ENCODE data around the gene TIGD7. TPM values are rescaled to one million over a fixed set of nuclear protein-coding genes. Genes with fewer than 3 reads are reported as not detected.

Gene TIGD7
- total RNA-seq, 1 donor from 2014 or later: 1.6 TPM

DNA sequence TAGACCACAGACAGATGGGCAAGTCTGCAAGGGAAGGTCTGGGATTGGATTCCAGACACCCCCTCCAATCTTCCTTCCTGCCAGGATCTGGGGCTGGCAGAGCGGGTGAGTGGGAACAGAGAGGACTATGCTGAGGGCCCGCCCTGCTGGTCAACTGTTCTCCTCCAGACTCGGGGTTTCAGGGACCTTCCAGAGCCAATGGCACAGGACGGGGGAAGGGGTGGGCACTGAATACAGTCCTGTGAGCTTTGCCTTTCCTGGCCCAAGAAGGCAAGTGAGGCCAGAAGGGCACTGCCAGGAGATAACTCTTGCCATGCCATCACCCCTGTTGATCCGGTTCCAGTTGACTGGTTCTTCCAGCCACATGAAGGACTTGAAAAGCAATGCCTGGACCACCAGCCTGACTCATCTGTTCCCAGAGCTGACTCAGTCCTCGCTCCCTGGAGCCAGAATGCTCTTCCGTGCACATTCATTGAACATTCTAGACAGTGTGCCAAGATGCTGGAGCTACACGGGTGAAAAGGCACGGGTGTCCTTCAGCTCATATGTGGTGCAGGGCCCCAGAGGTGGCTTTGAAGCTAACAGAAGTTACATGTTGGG, 48.3 kb downstream of the TIGD7 start:
- TF ChIP-seq, protein P1, sequence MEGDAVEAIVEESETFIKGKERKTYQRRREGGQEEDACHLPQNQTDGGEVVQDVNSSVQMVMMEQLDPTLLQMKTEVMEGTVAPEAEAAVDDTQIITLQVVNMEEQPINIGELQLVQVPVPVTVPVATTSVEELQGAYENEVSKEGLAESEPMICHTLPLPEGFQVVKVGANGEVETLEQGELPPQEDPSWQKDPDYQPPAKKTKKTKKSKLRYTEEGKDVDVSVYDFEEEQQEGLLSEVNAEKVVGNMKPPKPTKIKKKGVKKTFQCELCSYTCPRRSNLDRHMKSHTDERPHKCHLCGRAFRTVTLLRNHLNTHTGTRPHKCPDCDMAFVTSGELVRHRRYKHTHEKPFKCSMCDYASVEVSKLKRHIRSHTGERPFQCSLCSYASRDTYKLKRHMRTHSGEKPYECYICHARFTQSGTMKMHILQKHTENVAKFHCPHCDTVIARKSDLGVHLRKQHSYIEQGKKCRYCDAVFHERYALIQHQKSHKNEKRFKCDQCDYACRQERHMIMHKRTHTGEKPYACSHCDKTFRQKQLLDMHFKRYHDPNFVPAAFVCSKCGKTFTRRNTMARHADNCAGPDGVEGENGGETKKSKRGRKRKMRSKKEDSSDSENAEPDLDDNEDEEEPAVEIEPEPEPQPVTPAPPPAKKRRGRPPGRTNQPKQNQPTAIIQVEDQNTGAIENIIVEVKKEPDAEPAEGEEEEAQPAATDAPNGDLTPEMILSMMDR (IDR thresholded peaks at IDR 0.05): no peak
- Histone ChIP-seq H3K27me3 (no peaks in the 10 kb centered on the region), H3K4me3 (no peak overlapping the region), H3K9me3 (no peaks in the 10 kb centered on the region), H3K27ac (no peak overlapping the region), H3K4me1 (no peaks in the 10 kb centered on the region), H3K36me3 (no peaks in the 10 kb centered on the region)
- DNase-seq (ENCODE audit: low spot score in 2 of 2): no peak
- intact Hi-C loops (cut with DNase I): no loop called here

DNA sequence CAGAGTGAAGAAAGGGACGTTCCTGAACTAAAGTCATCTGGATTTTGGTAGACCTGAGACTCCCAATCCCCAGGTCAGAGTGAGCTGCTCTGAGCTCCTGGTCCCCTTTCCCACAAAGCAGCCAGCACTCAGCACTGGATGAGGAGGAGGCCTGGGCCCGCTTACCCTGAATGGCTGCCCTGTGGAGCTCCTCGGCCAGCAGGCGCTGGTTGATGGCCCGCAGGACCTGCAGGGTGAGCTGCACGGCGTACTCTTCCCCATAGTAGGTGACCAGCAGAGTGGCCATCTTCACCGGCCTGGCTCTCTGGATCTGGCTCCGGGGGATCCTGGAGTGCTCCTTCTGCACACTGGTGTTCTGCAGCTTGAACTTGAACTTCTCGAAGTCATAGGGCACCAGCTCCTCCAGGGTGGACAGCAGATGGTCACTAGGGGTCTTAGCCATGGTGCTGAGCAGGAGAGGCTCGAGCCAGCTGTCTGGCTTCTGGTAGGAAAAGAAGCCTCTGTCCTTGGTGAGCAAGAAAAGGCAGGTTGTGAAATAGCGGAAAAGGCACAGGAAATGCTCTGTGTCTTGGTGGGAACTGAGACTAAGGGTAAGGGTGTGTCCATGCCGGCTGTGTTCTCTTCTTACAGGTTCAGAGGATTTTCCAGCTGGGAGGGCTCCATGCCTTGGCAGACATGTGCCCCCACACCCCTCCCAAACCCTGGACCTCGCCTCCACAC, 48.9 kb downstream of the TIGD7 start, which contains the start of gene MEFV:
MEFV (minus strand) TSS at position 488 of the 720 bp plus-strand sequence; CDS start at position 442, 46 bp downstream.
- H3K4me1 ChIP-seq: no peaks in the 10 kb centered on the region
- TF ChIP-seq, protein P1 (IDR thresholded peaks at IDR 0.05): no peak
- H3K4me3 ChIP-seq: peak within 1 kb of the TSS in 1 of 2 donors; percentile 2

DNA sequence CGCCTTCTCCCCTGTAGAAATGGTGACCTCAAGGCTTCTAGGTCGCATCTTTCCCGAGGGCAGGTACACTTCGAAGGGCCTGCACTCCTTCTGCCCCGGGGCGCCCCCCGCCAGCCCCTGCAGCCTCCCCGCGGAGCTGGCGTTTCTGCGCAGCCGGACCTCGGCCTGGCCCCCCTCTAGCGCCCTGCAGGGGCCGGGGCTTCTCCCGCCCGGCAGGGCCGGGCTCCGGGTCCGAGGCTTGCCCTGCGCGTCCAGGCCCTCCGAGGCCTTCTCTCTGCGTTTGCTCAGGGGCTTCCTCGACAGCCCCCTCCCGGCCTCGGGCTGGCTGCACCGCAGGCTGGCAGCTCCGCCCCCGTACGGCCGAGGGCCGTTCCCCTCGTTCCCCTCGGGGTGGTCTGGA, 50.9 kb downstream of the TIGD7 start:
- no peaks in the 10 kb centered on the region for H3K27me3 ChIP-seq
- TF ChIP-seq, protein P1 (IDR thresholded peaks at IDR 0.05): no peak

More for the DNA sequence above, 48.9 kb downstream of the TIGD7 start, which contains the start of gene MEFV:
- DNase-seq (ENCODE audit: low spot score in 2 of 2): no peak
- H3K36me3 ChIP-seq: no peaks in the 10 kb centered on the region
- H3K27ac ChIP-seq: no peak within 1 kb of the TSS
- no peaks in the 10 kb centered on the region for H3K27me3 ChIP-seq
- intact Hi-C loops (cut with DNase I): no loop called here
- no peaks in the 10 kb centered on the region for H3K9me3 ChIP-seq

DNA sequence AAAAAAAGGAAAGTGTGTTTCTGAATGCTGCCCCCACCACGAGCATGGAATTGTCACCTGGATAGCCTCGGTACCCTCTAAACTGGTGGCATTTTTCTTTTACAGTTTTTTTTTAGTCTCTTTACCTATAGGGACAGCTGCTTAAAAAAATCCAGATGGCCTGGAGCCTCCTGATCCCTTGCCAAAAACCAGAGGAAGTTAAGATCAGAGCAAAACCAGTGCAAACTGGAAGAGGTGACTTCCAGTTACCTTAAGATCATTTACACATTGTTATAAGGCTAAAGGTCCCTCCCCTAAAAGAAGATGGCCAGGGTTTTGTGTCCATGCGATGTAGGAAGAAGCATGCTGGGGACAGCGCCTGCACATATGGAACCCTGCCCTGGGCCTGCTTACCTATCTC, 52.3 kb downstream of the TIGD7 start:
- intact Hi-C loops (cut with DNase I): no loop called here

More for the DNA sequence above, 50.9 kb downstream of the TIGD7 start:
- intact Hi-C loops (cut with DNase I): no loop called here
- Histone ChIP-seq H3K4me1 (no peaks in the 10 kb centered on the region), H3K4me3 (no peak overlapping the region), H3K27ac (no peak overlapping the region), H3K9me3 (no peaks in the 10 kb centered on the region), H3K36me3 (no peaks in the 10 kb centered on the region)
- no peak for DNase-seq (ENCODE audit: low spot score in 2 of 2)

DNA sequence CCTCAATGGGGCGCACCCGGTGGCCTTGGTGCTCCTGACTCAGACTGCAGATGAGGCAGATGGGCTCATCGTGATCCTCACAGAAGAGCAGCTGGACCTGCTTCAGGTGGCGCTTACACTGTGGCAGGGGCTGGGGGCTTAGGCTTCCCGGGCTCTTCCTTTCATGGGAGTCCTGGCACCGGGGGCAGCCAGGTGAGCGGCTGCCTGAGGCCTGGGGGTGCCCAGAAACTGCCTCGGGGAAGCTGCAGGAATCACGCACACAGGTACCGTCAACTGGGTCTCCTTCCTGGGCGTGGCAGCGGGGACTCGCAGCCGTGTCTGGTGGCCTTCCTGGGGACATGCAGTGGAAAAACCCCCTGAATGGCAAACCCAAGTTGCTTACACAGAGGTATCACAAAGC, 55.8 kb downstream of the TIGD7 start:
- no peak overlapping the region for H3K27ac ChIP-seq
- H3K36me3 ChIP-seq: no peaks in the 10 kb centered on the region
- H3K4me1 ChIP-seq: no peaks in the 10 kb centered on the region
- H3K4me3 ChIP-seq: no peak overlapping the region
- TF ChIP-seq, protein P1 (IDR thresholded peaks at IDR 0.05): no peak
- no peaks in the 10 kb centered on the region for H3K27me3 ChIP-seq
- intact Hi-C loops (cut with DNase I): no loop called here
- DNase-seq (ENCODE audit: low spot score in 2 of 2): no peak
- H3K9me3 ChIP-seq: no peaks in the 10 kb centered on the region

More for the DNA sequence above, 52.3 kb downstream of the TIGD7 start:
- DNase-seq (ENCODE audit: low spot score in 2 of 2): no peak
- H3K4me3 ChIP-seq: no peak overlapping the region
- no peaks in the 10 kb centered on the region for H3K36me3 ChIP-seq
- H3K27me3 ChIP-seq: no peaks in the 10 kb centered on the region
- H3K9me3 ChIP-seq: no peaks in the 10 kb centered on the region
- H3K4me1 ChIP-seq: no peaks in the 10 kb centered on the region
- no peak overlapping the region for H3K27ac ChIP-seq
- TF ChIP-seq, protein P1 (IDR thresholded peaks at IDR 0.05): no peak
